CD1c-positive myeloid dendritic cell (primary cell): ENCODE measurements around the gene AP2B1.
"Not testable (repeated sequence)": the region's sequence is repeated elsewhere in the genome, so short reads cannot be mapped to it uniquely, and the experiment has no call there.

Source experiments
- DNase-seq: peaks from one replicate; pipeline ENCODE4 v3.0.0-alpha.2; 2016; ENCODE audit errors: extremely low spot score

The AP2B1 gene

GRCh38 chr17:35698800-35699199 lies 111.7 kb downstream of the AP2B1 start:
- no peak for DNase-seq

- DNase-seq = no peak
Measured at GRCh38 chr17:35700150-35700549, 113.0 kb downstream of the AP2B1 start.

GRCh38 chr17:35701491-35701890 lies 114.4 kb downstream of the AP2B1 start:
- no peak for DNase-seq

GRCh38 chr17:35703308-35703707 lies 116.2 kb downstream of the AP2B1 start:
- DNase-seq = not testable (repeated sequence)

- no peak for DNase-seq
Measured at GRCh38 chr17:35705230-35705629, 118.1 kb downstream of the AP2B1 start.

- DNase-seq = no peak
Measured at GRCh38 chr17:35705705-35706104, 118.6 kb downstream of the AP2B1 start.

- no peak for DNase-seq
Measured at GRCh38 chr17:35708149-35708548, 121.0 kb downstream of the AP2B1 start.

- no peak for DNase-seq
Measured at GRCh38 chr17:35708951-35709350, 121.8 kb downstream of the AP2B1 start.

DNA sequence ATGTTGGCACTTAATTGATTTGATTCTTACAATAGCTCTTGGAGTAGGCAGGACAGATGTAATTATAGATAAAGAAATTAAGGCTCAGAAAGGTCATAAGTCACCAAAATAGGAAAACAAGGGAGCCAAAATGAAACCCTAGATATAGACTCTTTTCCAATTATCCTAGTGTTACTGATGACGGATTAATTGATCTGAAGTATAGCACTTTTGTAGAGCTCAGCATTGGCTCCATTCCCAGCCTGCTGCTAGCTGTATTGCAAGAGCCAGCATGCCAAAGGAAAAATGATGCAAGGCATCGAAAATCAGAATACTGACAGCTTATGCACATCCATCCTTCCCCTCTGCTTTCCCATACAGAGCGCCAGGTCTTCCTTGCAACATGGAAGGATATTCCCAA lies 122.8 kb downstream of the AP2B1 start:
- DNase-seq = no peak

DNA sequence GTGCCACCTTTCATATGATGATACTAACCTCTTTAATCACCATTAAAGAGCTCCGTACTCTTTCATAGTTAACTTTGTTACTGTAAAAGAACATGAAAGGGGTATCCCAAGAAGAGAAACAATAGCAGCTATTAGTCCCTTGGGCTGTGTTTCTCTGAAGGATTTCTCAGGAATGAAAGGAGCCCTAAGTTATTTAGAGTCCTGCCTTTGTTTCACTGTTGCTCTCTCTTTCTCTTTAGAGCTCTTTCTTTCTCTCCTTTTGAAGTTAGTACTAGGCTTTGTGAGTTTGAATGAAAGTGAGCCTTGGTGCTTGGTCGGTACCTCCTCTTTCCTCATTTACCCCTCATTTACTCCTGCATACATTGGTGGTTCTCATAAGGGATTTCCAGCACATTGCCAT lies 123.8 kb downstream of the AP2B1 start:
- DNase-seq = no peak

- DNase-seq = no peak
Measured at GRCh38 chr17:35713069-35713728, 126.1 kb downstream of the AP2B1 start.

- no peak for DNase-seq
Measured at GRCh38 chr17:35714988-35715387, 127.9 kb downstream of the AP2B1 start.

DNA sequence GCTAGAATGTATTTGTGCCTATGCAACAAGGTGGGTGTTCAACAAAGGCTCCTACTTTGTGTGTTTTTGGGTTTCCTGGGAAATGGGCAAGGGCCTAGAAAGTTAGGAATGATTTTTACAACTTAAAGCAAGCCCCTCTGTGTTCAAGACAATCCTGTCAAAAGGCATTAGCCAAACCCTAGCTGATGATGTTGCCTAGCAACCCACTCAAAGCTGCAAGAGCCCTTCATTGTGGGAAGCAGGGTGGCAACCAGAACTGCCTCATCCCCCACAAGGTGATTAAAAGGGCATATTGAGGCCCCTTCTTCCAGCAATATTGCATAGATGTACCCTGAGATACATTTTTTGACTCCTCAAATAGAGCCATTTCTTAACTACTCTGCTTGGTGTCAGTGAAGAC lies 128.3 kb downstream of the AP2B1 start:
- DNase-seq = no peak

DNA sequence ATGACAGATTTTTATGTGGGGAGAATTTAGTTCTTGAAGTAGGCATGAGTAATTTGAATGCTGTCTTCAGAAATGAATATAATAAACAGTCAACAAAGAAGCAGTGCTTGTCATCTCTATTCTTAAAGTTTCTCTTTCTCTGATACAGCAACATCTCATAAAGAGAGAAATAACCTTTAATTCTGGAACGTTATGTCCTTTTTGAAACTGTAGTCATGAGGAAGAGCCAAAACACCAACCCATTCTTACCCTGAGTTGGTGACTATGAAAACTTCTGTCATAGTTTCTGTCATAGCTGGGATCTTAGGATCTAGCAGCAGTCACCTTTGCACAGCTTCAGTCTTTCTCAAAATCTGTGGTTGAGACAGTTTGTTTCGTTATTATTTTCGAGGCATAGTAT lies 129.1 kb downstream of the AP2B1 start:
- DNase-seq = no peak

GRCh38 chr17:35716897-35717465 lies 129.9 kb downstream of the AP2B1 start:
- DNase-seq = no peak

GRCh38 chr17:35717475-35717874 lies 130.4 kb downstream of the AP2B1 start:
- no peak for DNase-seq

DNA sequence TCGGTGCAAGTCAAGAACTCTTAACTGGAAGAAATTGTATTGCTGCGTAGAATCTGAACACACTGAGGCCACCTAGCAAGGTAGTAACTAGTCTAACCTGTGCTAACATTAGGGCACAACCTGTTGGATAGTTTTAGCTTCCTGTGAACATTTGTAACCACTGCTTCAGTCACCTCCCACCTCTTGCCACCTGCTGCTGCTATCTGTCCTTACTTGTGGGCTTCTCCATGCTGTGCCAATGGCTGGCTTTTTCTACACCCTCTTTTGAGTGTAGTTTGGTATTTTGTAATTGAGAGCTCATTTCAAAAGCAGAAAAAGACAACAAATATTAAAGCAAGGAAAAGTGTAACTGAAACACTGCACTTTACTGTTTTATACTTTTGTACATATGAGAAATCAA lies 136.6 kb downstream of the AP2B1 start:
- no peak for DNase-seq

- DNase-seq = no peak
Measured at GRCh38 chr17:35725058-35725457, 137.9 kb downstream of the AP2B1 start.

DNA sequence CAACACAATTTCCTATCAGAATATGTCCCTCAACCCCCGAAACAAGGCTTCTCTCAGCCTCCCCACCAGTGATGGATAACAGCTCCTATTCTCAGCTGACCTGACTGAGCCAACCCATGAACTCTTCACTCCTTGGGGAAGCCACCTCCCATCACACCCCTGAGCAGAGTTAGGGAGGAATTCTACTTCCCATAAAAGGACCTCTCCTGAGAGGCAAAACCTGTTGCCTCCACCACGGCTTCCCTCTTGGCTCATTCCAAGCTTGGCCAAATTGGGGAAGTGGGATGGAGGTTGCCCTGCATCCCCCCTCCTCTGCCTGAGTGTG lies 138.6 kb downstream of the AP2B1 start:
- no peak for DNase-seq

GRCh38 chr17:35726127-35726952 lies 139.2 kb downstream of the AP2B1 start:
- DNase-seq = no peak

DNA sequence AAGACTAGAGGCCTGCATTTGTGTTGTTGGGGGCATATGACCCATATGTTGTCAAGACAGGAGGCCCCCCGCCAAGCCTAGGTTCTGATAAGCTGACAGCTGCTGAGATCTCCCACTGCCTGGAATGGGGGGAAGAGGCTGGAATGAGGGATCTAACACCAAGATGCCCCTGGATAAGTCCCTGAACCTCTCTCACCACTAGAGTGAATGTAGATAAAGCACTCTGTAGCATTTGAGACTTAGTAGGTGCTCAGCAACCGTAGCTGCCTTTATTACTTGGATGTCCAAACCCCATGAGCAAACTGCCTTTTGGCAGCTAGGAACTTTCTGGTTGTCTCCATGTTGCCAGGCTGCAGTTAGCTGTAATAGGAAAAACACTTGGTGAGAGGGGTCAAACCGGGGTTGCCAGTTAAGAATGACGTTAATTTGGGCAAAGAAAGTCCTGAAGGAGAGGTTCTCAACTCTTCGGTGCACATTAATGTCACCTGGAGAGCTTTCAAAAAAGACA lies 139.9 kb downstream of the AP2B1 start:
- no peak for DNase-seq

DNA sequence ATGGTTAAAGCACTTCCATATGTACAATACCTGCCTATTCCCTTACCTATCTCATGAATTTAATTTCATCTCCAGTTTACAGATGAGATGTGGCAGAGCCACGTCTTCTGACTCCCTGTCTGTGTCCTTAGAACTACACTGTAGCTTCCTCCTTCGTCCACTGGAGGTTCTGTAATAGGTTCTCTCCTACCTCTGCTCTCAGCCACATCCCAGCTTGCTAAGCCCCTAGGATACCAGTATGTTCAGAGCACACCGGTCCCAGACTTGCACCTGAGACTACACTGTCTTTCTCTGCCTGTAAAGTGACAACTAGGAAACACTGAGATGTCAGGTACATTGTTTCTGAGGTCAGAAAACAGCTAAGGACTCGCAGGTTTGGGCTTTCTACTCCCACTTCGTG lies 140.5 kb downstream of the AP2B1 start:
- DNase-seq = no peak

GRCh38 chr17:35728551-35728950 lies 141.4 kb downstream of the AP2B1 start:
- no peak for DNase-seq
